Bronchial epithelial cell (primary cell): Measurements from ENCODE around the gene TNF. TPM values are rescaled to one million over a fixed set of nuclear protein-coding genes. Genes with fewer than 3 reads are reported as not detected.

Experiments
- DNase-seq: peaks from one replicate; pipeline ENCODE4 v3.0.0-alpha.2; 2010; ENCODE audit warnings: low read depth
- FAIRE-seq: peaks from 2 replicates; lab custom pipeline; 2011; peaks lifted over from hg19 to GRCh38; lab: Jason Lieb, UNC
- H3K27me3 ChIP-seq: 2 replicates; pipeline ENCODE4 v1.5.1; 2011; ENCODE audit warnings: low read length; ENCODE audit not compliant: control insufficient read depth, insufficient read depth
- H3K36me3 ChIP-seq: 2 replicates; pipeline ENCODE4 v1.5.1; 2011; ENCODE audit warnings: low read length; ENCODE audit not compliant: control insufficient read depth, insufficient read depth
- H3K4me3 ChIP-seq: 2 replicates; pipeline ENCODE4 v1.5.1; 2011; ENCODE audit warnings: mild to moderate bottlenecking, low read depth, low read length, control low read depth
- total RNA-seq: library from RNA; depleted of rRNA; stranded (reverse); fragments of >200 nt; gene quantifications from 2 replicates; pipeline ENCODE4 v1.2.1, GENCODE V29; 2014
- TF ChIP-seq, protein P1 (sequence below): IDR thresholded peaks from 2 replicates; pipeline ENCODE4 v1.5.1; 2011; ENCODE audit warnings: mild to moderate bottlenecking, moderate library complexity, low read length, control low read depth, inconsistent platforms; ENCODE audit not compliant: insufficient read depth, severe bottlenecking

Gene TNF
- total RNA-seq, 1 donor from 2014 or later, result not detected

DNA sequence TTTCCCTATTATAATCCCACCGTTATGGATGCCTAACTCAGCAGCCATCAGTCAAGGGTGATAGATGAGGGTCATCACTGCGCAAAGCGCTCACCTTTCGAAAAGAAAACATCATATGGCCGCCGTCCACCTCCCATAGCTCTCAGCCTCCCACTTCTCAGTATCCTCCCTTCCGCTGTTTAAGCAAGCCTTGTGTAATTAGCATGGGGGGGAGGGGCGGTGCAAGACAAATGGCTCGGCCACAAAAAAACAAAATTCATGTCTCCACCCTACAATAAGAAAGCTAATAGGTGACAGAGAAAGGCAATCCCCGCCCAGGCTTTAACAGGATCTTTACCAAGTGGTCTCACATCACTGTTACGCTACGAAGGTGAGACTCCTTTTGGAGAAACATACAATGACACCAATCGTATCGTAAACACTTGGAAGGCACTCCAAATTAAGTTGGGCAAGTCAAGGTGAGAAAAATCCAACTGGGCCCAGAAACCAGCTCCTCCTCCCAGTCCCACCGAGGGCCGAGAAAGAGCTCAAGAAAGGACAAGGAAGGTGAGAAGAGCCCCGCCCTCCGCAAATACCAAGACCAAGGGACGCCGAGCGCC is 34.2 kb upstream of the TNF start:
- H3K27me3 ChIP-seq, result no peaks in the 10 kb centered on the region
- H3K4me3 ChIP-seq, result peak overlapping the region; percentile 56
- peaks cover 8% of the 10 kb centered on the region for H3K36me3 ChIP-seq
- FAIRE-seq, result no peak
- TF ChIP-seq, protein P1, sequence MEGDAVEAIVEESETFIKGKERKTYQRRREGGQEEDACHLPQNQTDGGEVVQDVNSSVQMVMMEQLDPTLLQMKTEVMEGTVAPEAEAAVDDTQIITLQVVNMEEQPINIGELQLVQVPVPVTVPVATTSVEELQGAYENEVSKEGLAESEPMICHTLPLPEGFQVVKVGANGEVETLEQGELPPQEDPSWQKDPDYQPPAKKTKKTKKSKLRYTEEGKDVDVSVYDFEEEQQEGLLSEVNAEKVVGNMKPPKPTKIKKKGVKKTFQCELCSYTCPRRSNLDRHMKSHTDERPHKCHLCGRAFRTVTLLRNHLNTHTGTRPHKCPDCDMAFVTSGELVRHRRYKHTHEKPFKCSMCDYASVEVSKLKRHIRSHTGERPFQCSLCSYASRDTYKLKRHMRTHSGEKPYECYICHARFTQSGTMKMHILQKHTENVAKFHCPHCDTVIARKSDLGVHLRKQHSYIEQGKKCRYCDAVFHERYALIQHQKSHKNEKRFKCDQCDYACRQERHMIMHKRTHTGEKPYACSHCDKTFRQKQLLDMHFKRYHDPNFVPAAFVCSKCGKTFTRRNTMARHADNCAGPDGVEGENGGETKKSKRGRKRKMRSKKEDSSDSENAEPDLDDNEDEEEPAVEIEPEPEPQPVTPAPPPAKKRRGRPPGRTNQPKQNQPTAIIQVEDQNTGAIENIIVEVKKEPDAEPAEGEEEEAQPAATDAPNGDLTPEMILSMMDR, result no peak
- DNase-seq, result peak; percentile 58

DNA sequence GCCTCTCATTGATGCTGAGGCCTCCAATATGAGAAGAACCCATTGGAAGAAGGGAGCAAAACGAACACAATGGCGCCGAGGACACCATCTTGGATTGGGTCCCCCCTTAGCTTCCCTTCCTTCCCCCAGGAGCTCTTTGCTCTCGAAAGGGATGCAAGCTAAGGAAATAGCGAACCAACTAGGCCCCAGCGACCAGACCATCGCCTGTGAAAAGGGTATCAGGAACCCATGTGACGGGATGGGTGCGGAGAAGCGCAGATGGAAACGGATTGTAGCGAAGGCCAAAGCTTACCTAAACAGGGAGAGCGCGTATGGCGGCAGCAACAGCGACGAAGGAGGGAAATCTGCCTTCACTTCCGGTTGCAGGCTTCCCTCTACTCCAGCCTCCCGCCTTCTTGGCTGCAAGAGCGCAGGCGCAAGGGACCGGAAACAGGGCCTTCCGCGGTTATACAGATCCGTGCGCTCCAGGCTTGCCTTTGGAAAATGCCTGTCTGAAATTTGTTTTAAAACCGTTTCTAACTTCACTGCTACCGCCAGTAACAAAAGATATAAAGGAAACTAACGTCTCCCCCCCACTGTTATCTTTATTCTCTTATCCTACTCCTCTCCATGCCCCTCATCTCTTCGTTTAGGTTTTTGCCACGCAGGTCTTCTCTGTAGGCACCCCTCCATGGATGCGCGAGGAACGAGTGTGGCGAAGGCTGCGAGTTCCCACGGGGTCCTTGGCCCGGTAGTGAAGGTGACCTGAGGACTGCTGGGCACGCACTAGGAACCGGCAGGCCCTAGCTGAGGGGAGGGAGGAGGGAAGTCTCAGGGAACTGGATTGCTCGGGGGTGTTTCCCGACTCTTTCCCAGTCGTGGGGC is 33.5 kb upstream of the TNF start, which contains the start of gene DDX39B:
Gene DDX39B, minus strand, starts transcription at position 346 of the 864 bp plus-strand sequence. CDS start 1,471 bp downstream, outside the sequence.
- Histone ChIP-seq H3K27me3 (no peaks in the 10 kb centered on the region), H3K4me3 (peak within 1 kb of the TSS; percentile 56), H3K36me3 (peaks cover 8% of the 10 kb centered on the region)
- FAIRE-seq (no peak), DNase-seq (peak; percentile 91)
- TF ChIP-seq, protein P1, result no peak

DNA sequence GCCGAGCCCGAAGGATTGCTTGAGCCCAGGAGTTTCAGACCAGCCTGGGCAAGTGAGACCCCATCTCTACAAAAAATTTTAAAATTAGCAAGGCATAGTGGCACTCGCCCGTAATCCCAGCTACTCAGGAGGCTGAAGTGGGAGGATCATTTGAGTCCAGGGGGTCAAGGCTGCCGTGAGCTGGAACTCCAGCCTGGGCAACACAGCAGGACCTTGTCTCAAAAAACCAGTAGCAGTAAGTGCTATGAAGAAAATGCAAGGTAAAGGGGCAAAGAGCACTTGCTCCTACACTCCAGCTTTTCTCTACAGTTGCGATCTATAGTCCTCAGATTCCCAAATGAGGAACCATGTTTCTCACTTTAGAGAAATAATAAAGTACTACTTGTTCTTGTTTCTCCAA is 31.7 kb upstream of the TNF start:
- DNase-seq (no peak), FAIRE-seq (no peak)
- Histone ChIP-seq H3K27me3 (no peaks in the 10 kb centered on the region), H3K4me3 (no peak overlapping the region), H3K36me3 (peaks cover 8% of the 10 kb centered on the region)
- TF ChIP-seq, protein P1, result no peak

DNA sequence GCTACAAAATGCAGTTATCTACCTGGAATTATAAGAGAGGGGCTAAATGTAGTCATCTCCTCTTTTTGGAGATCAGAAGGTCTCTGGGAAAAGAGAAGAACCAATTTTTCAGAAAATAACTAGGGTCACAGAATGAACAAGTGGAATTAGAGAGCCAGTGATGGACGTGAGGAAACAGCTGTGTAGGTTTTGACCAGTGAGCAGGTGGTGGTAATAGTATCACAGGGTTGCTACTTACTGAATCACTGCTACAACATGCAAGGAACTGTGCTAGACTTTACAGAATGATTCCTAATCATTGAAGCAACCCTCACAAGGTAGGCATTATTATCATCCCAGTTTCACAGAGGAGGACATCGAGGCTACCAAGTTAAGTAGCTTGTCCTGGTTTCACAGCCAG is 30.7 kb upstream of the TNF start:
- Histone ChIP-seq H3K36me3 (peaks cover 7% of the 10 kb centered on the region), H3K4me3 (no peak overlapping the region), H3K27me3 (no peaks in the 10 kb centered on the region)
- no peak for FAIRE-seq
- no peak for DNase-seq
- TF ChIP-seq, protein P1, result no peak

DNA sequence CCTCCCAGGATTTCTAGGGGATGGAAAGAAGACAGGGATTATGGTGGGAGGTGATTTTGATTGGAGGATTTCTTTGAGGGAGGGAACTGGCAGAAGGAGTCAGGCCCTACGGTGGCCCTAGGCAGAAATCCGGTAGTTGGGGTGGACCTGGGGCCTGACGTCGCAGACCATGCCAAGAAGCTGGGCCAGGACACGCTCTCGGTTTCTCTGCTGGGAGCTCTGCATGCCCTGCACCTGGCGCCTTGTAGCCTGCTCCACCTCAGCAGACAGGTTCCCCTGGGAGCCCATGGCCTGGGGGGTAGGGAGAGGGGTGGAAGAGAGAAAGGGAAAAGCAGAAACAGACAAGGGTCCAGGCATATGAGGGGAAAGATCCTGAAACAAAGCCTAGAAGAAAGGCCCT is 30.1 kb upstream of the TNF start:
- DNase-seq, result no peak
- TF ChIP-seq, protein P1, result no peak
- FAIRE-seq, result no peak
- Histone ChIP-seq H3K27me3 (no peaks in the 10 kb centered on the region), H3K36me3 (peaks cover 4% of the 10 kb centered on the region), H3K4me3 (no peak overlapping the region)
